HCT116 (cell line): Measurements from ENCODE around the gene TNFRSF1A.

Experiments
- ELF1 ChIP-seq: IDR thresholded peaks from 2 replicates; pipeline ENCODE4 v1.6.1; 2012; ENCODE audit warnings: low read depth, borderline replicate concordance
- POLR2AphosphoS5 ChIP-seq: IDR thresholded peaks from 2 replicates; pipeline ENCODE4 v1.6.1; 2011; ENCODE audit warnings: mild to moderate bottlenecking, low read depth, low read length, moderate library complexity
- YY1 ChIP-seq: IDR thresholded peaks from 2 replicates; pipeline ENCODE4 v1.6.1; 2011; ENCODE audit warnings: low read length, low read depth, moderate library complexity, mild to moderate bottlenecking; ENCODE audit not compliant: insufficient replicate concordance; ENCODE audit errors: extremely low read depth
- TF ChIP-seq, protein P1 (sequence below), 3 experiments: fragments of 200-600 bp in 1 of 3; sonication (generic) in 1 of 3; IDR thresholded peaks in 2 of 3; conservative IDR thresholded peaks in 1 of 3; 2 replicates each; pipeline ENCODE4 v1.5.1; 2012 to 2017; ENCODE audit warnings: low read depth in 2 of 3, low read length in 2 of 3, antibody characterized with exemption in 1 of 3, borderline replicate concordance in 1 of 3, control low read depth in 1 of 3, mild to moderate bottlenecking in 1 of 3, mixed read lengths in 1 of 3, mixed run types in 1 of 3, moderate library complexity in 1 of 3; ENCODE audit not compliant: insufficient read depth in 1 of 3

DNA sequence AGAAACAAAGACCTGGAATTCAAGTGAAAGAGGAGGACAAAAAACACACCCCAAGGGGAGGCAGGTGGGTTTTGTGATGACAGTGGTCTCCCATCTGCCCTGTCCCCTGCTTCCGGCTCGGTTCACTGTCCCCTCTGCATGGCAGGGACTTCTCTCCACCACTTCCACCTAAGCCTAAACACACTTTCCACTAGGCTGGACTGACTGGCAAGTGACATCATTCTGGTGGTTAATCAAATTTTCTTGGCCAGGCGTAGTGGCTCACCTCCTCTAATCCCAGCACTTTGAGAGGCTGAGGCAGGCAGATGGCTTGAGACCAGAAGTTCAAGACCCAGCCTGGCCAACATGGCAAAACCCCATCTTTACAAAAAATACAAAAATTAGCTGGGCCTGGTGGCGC, 19.5 kb downstream of the TNFRSF1A start:
- no peak for TF ChIP-seq YY1
- no peak for TF ChIP-seq POLR2AphosphoS5
- TF ChIP-seq, protein P1, sequence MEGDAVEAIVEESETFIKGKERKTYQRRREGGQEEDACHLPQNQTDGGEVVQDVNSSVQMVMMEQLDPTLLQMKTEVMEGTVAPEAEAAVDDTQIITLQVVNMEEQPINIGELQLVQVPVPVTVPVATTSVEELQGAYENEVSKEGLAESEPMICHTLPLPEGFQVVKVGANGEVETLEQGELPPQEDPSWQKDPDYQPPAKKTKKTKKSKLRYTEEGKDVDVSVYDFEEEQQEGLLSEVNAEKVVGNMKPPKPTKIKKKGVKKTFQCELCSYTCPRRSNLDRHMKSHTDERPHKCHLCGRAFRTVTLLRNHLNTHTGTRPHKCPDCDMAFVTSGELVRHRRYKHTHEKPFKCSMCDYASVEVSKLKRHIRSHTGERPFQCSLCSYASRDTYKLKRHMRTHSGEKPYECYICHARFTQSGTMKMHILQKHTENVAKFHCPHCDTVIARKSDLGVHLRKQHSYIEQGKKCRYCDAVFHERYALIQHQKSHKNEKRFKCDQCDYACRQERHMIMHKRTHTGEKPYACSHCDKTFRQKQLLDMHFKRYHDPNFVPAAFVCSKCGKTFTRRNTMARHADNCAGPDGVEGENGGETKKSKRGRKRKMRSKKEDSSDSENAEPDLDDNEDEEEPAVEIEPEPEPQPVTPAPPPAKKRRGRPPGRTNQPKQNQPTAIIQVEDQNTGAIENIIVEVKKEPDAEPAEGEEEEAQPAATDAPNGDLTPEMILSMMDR (IDR thresholded peaks at IDR 0.05 in 2 of 3, conservative IDR thresholded peaks at IDR 0.05 in 1 of 3; ENCODE audit: borderline replicate concordance in 1 of 3, insufficient read depth in 1 of 3, low read depth in 2 of 3, low read length in 2 of 3), result no peak
- TF ChIP-seq ELF1, result no peak
